HG02623 (cell line): Measurements from ENCODE around the gene GOLGA6C.
"Not testable (repeated sequence)": the region's sequence is repeated elsewhere in the genome, so short reads cannot be mapped to it uniquely, and the experiment has no call there.

Source experiments
- ATAC-seq: cut with Tn5 transposase; IDR thresholded peaks from one replicate; pipeline ENCODE4 v1.9.1; 2021; ENCODE audit warnings: moderate library complexity; ENCODE audit not compliant: unreplicated experiment

GOLGA6C gene

GRCh38 chr15:75227112-75227511, 31.0 kb upstream of the GOLGA6C start:
- not testable (repeated sequence) for ATAC-seq

- ATAC-seq: no peak
Observed at GRCh38 chr15:75227663-75228280, 30.4 kb upstream of the GOLGA6C start.

- no peak for ATAC-seq
Observed at GRCh38 chr15:75228787-75229186, 29.3 kb upstream of the GOLGA6C start.

- ATAC-seq: no peak
Observed at GRCh38 chr15:75229191-75230015, 28.7 kb upstream of the GOLGA6C start.

GRCh38 chr15:75230016-75230343, 28.2 kb upstream of the GOLGA6C start:
- no peak for ATAC-seq

GRCh38 chr15:75230551-75231371, 27.4 kb upstream of the GOLGA6C start:
- ATAC-seq: no peak

GRCh38 chr15:75231836-75232235, 26.3 kb upstream of the GOLGA6C start:
- no peak for ATAC-seq

- ATAC-seq: no peak
Observed at GRCh38 chr15:75232252-75232813, 25.8 kb upstream of the GOLGA6C start.

- ATAC-seq: no peak
Observed at GRCh38 chr15:75232826-75233503, 25.2 kb upstream of the GOLGA6C start.

GRCh38 chr15:75233504-75234190, 24.5 kb upstream of the GOLGA6C start:
- no peak for ATAC-seq

GRCh38 chr15:75234191-75234810, 23.8 kb upstream of the GOLGA6C start:
- no peak for ATAC-seq

GRCh38 chr15:75235051-75235673, 23.0 kb upstream of the GOLGA6C start:
- no peak for ATAC-seq

GRCh38 chr15:75235760-75236729, 22.1 kb upstream of the GOLGA6C start:
- no peak for ATAC-seq

GRCh38 chr15:75237316-75237982, 20.7 kb upstream of the GOLGA6C start:
- ATAC-seq: no peak

GRCh38 chr15:75238150-75238549, 20.0 kb upstream of the GOLGA6C start:
- no peak for ATAC-seq

- ATAC-seq: not testable (repeated sequence)
Observed at GRCh38 chr15:75245741-75246140, 12.4 kb upstream of the GOLGA6C start.

- ATAC-seq: not testable (repeated sequence)
Observed at GRCh38 chr15:75248991-75249390, 9.1 kb upstream of the GOLGA6C start.

- no peak for ATAC-seq
Observed at GRCh38 chr15:75249726-75250125, 8.4 kb upstream of the GOLGA6C start.
